Spleen (tissue), 11 donors: ENCODE measurements around the gene MAPT. TPM values are rescaled to one million over a fixed set of nuclear protein-coding genes. Genes with fewer than 3 reads are reported as not detected.

ENCODE experiments used
- DNase-seq: peaks from one replicate; pipeline ENCODE4 v3.0.0-alpha.2; 2020
- H3K27ac ChIP-seq, 8 donors: fragments of 200-600 bp; sonication (generic) in 7 of 8; 1 replicate in 4 of 8; 2 replicates in 4 of 8; pipeline versions ENCODE4 v1.5.0 to v1.8.0; 2016 to 2021; ENCODE audit warnings: inconsistent platforms in 4 of 8, mild to moderate bottlenecking in 4 of 8, moderate library complexity in 1 of 8
- H3K27me3 ChIP-seq, 7 donors: fragments of 200-600 bp; sonication (generic) in 6 of 7; replicated peaks in 1 of 7; 1 replicate in 4 of 7; 2 replicates in 3 of 7; pipeline versions ENCODE4 v1.5.0 to v1.8.0; 2016 to 2021; ENCODE audit warnings: inconsistent platforms in 3 of 7, mild to moderate bottlenecking in 1 of 7
- H3K36me3 ChIP-seq, 6 donors: fragments of 200-600 bp; sonication (generic) in 5 of 6; 1 replicate in 4 of 6; 2 replicates in 2 of 6; pipeline versions ENCODE4 v1.5.0 to v1.8.0; 2016 to 2021; ENCODE audit warnings: inconsistent platforms in 2 of 6
- H3K4me1 ChIP-seq, 6 donors: fragments of 200-600 bp; sonication (generic) in 5 of 6; 1 replicate in 3 of 6; 2 replicates in 3 of 6; pipeline versions ENCODE4 v1.5.0 to v1.8.0; 2016 to 2021; ENCODE audit warnings: inconsistent platforms in 3 of 6
- H3K4me3 ChIP-seq, 8 donors: fragments of 200-600 bp; sonication (generic) in 7 of 8; 1 replicate in 4 of 8; 2 replicates in 4 of 8; pipeline versions ENCODE4 v1.5.0 to v1.8.0; 2016 to 2021; ENCODE audit warnings: inconsistent platforms in 4 of 8, mild to moderate bottlenecking in 4 of 8, moderate library complexity in 2 of 8
- H3K9me3 ChIP-seq, 8 donors: fragments of 200-600 bp; sonication (generic) in 7 of 8; 1 replicate in 4 of 8; 2 replicates in 4 of 8; pipeline versions ENCODE4 v1.5.0 to v1.8.0; 2016 to 2021; ENCODE audit warnings: inconsistent platforms in 4 of 8
- POLR2A ChIP-seq, 3 donors: fragments of 450-650 bp; IDR thresholded peaks; one replicate each; pipeline ENCODE4 v1.5.1; 2017; ENCODE audit warnings: antibody characterized with exemption in 3 of 3, mild to moderate bottlenecking in 1 of 3
- POLR2AphosphoS5 ChIP-seq, 3 donors: sonication (generic); formaldehyde crosslinking; IDR thresholded peaks; one replicate each; pipeline ENCODE4 v1.5.1; 2017; ENCODE audit warnings: antibody characterized with exemption in 3 of 3
- WGBS, 5 donors: extraction: QIAGEN DNeasy Blood & Tissue Kit in 3 of 5; methylation state at CpG; one replicate each; pipeline versions ENCODE4 v1.1.5 to v1.1.7; 2013 to 2018; 5-methylcytosine and 5-hydroxymethylcytosine counted together
- intact Hi-C: fragments of 100-400 bp; cut with DNase I; formaldehyde crosslinking; loops from one replicate; pipeline ENCODE4 v1.15.0; 2023; ENCODE audit warnings: low total_unique reads
- polyA plus RNA-seq, 3 donors: library from polyadenylated mRNA; stranded (reverse); fragments of 200-250 nt; gene quantifications; one replicate each; pipeline ENCODE4 v1.2.1, GENCODE V29; 2013
- total RNA-seq, 7 donors: library from RNA; depleted of rRNA in 3 of 7; stranded (reverse); fragments of >200 nt in 3 of 7; fragmentation: NEBNext Ultra II Directional in 4 of 7; extraction: Animal tissue kit (Norgen Biotek cat#: 25700) in 4 of 7; gene quantifications; one replicate each; pipeline versions ENCODE4 v1.1.0 to v1.2.1, GENCODE V29; 2016 to 2021
- TF ChIP-seq, protein P1 (sequence below), 11 experiments: fragments of 200-600 bp in 7 of 11; fragments of 450-650 bp in 4 of 11; sonication (generic) in 4 of 11; IDR thresholded peaks in 8 of 11; conservative IDR thresholded peaks in 3 of 11; 1 replicate in 7 of 11; 2 replicates in 4 of 11; pipeline versions ENCODE4 v1.4.0 to v1.8.0; 2016 to 2021; ENCODE audit warnings: antibody characterized with exemption in 11 of 11, inconsistent platforms in 4 of 11, mild to moderate bottlenecking in 1 of 11
- donor health status: healthy with polysubstance abuse.
- donor health status: DM: no; HTN: no; CAD: no; lungs with moderate emphysema.
- donor health status: DM: no; HTN: no; CAD: no.
- donor health status: Bipolar disorder and iron deficiency.
- donor health status: healthy.
- donor health status: DM: no; HTN: no; CAD: no.
- donor health status: DM: yes; HTN: yes; CAD: no.

Gene MAPT
- total and polyA plus RNA-seq, 10 donors: 0.15 to 1.6 (median 0.66) TPM

DNA sequence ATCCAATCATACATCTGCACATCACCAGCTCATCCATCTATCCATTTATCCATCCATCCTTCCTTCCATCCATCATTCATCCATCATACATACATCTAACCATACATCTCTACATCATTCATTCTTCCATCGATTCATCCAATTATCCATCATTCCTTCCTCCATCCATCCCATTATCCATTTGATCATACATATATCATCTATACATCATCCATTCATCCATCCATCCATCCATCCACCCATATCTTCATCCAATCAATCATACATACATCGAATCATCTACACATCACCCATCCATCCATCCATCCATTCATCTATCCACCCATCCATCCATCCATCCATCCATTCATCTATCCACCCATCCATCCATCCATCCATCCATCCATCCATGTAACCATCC is 75.4 kb downstream of the MAPT start:
- TF ChIP-seq POLR2A (IDR thresholded peaks at IDR 0.05) (no peak), POLR2AphosphoS5 (IDR thresholded peaks at IDR 0.05) (no peak)
- TF ChIP-seq, protein P1, sequence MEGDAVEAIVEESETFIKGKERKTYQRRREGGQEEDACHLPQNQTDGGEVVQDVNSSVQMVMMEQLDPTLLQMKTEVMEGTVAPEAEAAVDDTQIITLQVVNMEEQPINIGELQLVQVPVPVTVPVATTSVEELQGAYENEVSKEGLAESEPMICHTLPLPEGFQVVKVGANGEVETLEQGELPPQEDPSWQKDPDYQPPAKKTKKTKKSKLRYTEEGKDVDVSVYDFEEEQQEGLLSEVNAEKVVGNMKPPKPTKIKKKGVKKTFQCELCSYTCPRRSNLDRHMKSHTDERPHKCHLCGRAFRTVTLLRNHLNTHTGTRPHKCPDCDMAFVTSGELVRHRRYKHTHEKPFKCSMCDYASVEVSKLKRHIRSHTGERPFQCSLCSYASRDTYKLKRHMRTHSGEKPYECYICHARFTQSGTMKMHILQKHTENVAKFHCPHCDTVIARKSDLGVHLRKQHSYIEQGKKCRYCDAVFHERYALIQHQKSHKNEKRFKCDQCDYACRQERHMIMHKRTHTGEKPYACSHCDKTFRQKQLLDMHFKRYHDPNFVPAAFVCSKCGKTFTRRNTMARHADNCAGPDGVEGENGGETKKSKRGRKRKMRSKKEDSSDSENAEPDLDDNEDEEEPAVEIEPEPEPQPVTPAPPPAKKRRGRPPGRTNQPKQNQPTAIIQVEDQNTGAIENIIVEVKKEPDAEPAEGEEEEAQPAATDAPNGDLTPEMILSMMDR (IDR thresholded peaks at IDR 0.05 in 8 of 11, conservative IDR thresholded peaks at IDR 0.05 in 3 of 11): no peak
- Histone ChIP-seq H3K27me3 (peaks cover 0 to 25% (median 0%) of the 10 kb centered on the region in 7 donors), H3K9me3 (peaks cover 0 to 5% (median 0%) of the 10 kb centered on the region in 8 donors), H3K4me3 (no peak overlapping the region), H3K36me3 (no peaks in the 10 kb centered on the region), H3K27ac (no peak overlapping the region), H3K4me1 (peaks cover 0 to 6% (median 2%) of the 10 kb centered on the region in 6 donors)
- intact Hi-C loops: no loop called here
- 77 to 86% (median 81%) methylated on average over 2 of the region's 2 CpGs for WGBS, 5 donors
- DNase-seq: no peak

DNA sequence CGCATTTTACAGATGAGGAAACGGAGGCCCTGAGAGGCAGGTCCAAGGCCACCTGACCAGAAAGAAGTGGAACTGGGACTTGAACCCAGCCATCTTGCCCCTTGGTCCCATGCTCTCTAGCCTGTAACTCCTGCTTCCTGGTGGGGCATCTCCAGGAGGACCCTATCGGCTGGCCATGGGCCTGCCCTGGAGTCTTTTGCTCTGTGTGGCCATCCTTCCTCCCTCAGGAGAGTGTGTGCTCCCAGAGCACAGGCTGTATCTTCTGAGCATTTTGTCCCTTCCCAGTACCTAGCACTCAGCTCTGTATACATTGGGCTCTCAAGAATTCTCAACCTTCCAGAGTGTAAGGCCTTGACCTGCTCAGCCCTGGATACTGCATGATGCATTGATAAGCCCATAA is 76.3 kb downstream of the MAPT start:
- 84 to 98% (median 95%) methylated on average over 3 of the region's 3 CpGs for WGBS, 5 donors
- intact Hi-C loops: no loop called here

DNA sequence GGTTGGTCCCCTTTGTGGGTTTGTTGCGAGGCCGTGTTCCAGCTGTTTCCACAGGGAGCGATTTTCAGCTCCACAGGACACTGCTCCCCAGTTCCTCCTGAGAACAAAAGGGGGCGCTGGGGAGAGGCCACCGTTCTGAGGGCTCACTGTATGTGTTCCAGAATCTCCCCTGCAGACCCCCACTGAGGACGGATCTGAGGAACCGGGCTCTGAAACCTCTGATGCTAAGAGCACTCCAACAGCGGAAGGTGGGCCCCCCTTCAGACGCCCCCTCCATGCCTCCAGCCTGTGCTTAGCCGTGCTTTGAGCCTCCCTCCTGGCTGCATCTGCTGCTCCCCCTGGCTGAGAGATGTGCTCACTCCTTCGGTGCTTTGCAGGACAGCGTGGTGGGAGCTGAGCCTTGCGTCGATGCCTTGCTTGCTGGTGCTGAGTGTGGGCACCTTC is 77.4 kb downstream of the MAPT start:
- DNase-seq: no peak
- no peaks in the 10 kb centered on the region for H3K36me3 ChIP-seq
- H3K27me3 ChIP-seq: peaks cover 0 to 12% (median 0%) of the 10 kb centered on the region in 7 donors
- peaks cover 0 to 5% (median 0%) of the 10 kb centered on the region in 8 donors for H3K9me3 ChIP-seq
- H3K27ac ChIP-seq: no peak overlapping the region
- intact Hi-C loops: no loop called here
- no peak overlapping the region for H3K4me3 ChIP-seq
- TF ChIP-seq POLR2A (IDR thresholded peaks at IDR 0.05) (no peak), POLR2AphosphoS5 (IDR thresholded peaks at IDR 0.05) (no peak)
- TF ChIP-seq, protein P1 (IDR thresholded peaks at IDR 0.05 in 8 of 11, conservative IDR thresholded peaks at IDR 0.05 in 3 of 11): no peak
- WGBS, 5 donors: 51 to 56% (median 52%) methylated on average over 13 to 14 of the region's 14 CpGs
- peaks cover 0 to 20% (median 12%) of the 10 kb centered on the region in 6 donors for H3K4me1 ChIP-seq

More for the DNA sequence above, 76.3 kb downstream of the MAPT start:
- Histone ChIP-seq H3K4me3 (no peak overlapping the region), H3K27me3 (peaks cover 0 to 15% (median 0%) of the 10 kb centered on the region in 7 donors), H3K27ac (no peak overlapping the region), H3K36me3 (no peaks in the 10 kb centered on the region), H3K9me3 (peaks cover 0 to 5% (median 0%) of the 10 kb centered on the region in 8 donors), H3K4me1 (peaks cover 0 to 16% (median 10%) of the 10 kb centered on the region in 6 donors)
- no peak for TF ChIP-seq POLR2A (IDR thresholded peaks at IDR 0.05)
- no peak for TF ChIP-seq POLR2AphosphoS5 (IDR thresholded peaks at IDR 0.05)
- TF ChIP-seq, protein P1 (IDR thresholded peaks at IDR 0.05 in 8 of 11, conservative IDR thresholded peaks at IDR 0.05 in 3 of 11): no peak
- peak; percentile 6 for DNase-seq

DNA sequence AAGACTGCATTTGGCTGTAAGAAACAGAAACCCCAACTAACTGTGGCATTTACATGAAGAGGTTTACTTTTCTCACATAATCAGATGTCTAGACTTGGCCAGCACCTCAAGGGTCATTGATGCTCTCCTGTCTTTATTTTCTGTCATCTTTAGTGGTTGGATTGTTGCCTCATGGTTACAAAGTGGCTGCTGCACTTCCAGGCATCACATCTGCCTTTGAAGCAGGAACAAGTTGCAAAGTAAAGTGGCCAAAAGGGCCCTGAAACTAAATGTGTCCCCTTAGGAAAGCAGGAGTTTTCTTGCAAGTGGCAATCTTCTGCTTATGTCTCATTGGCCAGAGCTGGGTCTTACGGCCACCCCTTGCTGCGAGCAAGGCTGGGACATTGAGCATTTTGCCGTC is 78.2 kb downstream of the MAPT start:
- intact Hi-C loops: no loop called here
- Histone ChIP-seq H3K4me1 (peaks cover 0 to 20% (median 12%) of the 10 kb centered on the region in 6 donors), H3K27me3 (peaks cover 0 to 7% (median 0%) of the 10 kb centered on the region in 7 donors), H3K4me3 (no peak overlapping the region), H3K9me3 (peaks cover 0 to 5% (median 0%) of the 10 kb centered on the region in 8 donors), H3K36me3 (no peaks in the 10 kb centered on the region), H3K27ac (no peak overlapping the region)
- DNase-seq: no peak
- TF ChIP-seq, protein P1 (IDR thresholded peaks at IDR 0.05 in 8 of 11, conservative IDR thresholded peaks at IDR 0.05 in 3 of 11): no peak
- no peak for TF ChIP-seq POLR2AphosphoS5 (IDR thresholded peaks at IDR 0.05)
- no peak for TF ChIP-seq POLR2A (IDR thresholded peaks at IDR 0.05)
- WGBS, 5 donors: 90 to 97% (median 94%) methylated on average over 3 of the region's 3 CpGs
